ENCODE measurements around the gene QSOX1. TPM values are rescaled to one million over a fixed set of nuclear protein-coding genes. Genes with fewer than 3 reads are reported as not detected.

QSOX1 gene
- total RNA-seq, 1 experiment from 2014 or later = 4.7 TPM

GRCh38 chr1:180250883-180251509 lies 96.3 kb downstream of the QSOX1 start:
- DNase-seq = no peak
- no peak overlapping the region for H3K27ac ChIP-seq (ENCODE audit: low read length)
- H3K36me3 ChIP-seq (ENCODE audit: insufficient read depth, low read length) = no peaks in the 10 kb centered on the region
- H3K4me3 ChIP-seq (ENCODE audit: low read length) = no peak overlapping the region
- H3K9ac ChIP-seq (ENCODE audit: low read length) = no peak overlapping the region
- no peak overlapping the region for H3K4me2 ChIP-seq (ENCODE audit: low read depth, low read length, poor library complexity, severe bottlenecking)
- H3K9me3 ChIP-seq (ENCODE audit: low read length) = no peaks in the 10 kb centered on the region
- no peaks in the 10 kb centered on the region for H4K20me1 ChIP-seq (ENCODE audit: insufficient read depth, low read depth, low read length)
- no peak overlapping the region for H2AFZ ChIP-seq (ENCODE audit: low read length)
- H3K27me3 ChIP-seq (ENCODE audit: low read length) = no peaks in the 10 kb centered on the region
- no peaks in the 10 kb centered on the region for H3K79me2 ChIP-seq (ENCODE audit: low read length)
- H3K9me2 ChIP-seq (replicated peaks; ENCODE audit: insufficient read depth, low read length) = no peaks in the 10 kb centered on the region
- H3K4me1 ChIP-seq (ENCODE audit: low read length) = peaks cover 9% of the 10 kb centered on the region

DNA sequence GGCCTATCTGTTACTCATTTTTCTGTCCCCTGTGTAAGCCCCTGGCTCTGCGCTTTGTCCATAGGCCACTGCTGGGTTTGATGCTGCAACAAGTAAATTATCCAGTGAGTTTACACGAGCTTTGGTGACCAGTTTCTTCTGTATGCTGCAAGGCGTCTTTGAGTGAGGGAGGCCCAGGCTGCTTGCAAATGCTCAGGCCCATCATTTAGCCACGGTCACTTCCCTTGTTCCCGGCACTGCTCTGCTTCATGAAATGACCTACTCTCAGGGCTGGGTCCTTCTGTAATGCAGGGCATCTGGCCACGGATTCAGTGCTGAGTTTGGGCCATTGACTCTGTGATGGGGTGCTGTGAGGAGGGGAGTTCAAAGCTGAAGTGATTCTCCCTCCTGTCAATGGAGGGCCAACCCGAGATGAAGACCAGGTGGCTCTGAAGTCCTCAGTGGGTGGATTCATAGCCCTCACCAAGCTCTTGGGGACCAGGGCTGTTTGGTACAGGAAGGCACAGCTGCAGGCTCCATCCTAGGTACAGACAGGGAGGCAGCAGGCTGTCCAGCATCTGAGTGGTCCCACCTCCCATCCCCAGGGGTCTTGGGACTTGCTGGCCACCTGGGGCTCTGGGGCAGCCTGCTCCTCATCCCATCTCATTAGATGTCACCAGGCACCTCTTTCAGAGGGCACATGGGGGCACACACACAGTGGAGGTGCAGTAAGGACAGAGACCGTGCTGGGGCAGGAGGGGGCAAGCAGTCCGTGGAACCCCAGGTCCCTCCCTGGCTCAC lies 97.0 kb downstream of the QSOX1 start:
- Histone ChIP-seq H3K4me2 (ENCODE audit: low read depth, low read length, poor library complexity, severe bottlenecking) (no peak overlapping the region), H3K9me3 (ENCODE audit: low read length) (no peaks in the 10 kb centered on the region), H3K4me1 (ENCODE audit: low read length) (peaks cover 9% of the 10 kb centered on the region), H3K79me2 (ENCODE audit: low read length) (no peaks in the 10 kb centered on the region), H3K27ac (ENCODE audit: low read length) (no peak overlapping the region), H3K9ac (ENCODE audit: low read length) (no peak overlapping the region), H3K4me3 (ENCODE audit: low read length) (no peak overlapping the region), H3K36me3 (ENCODE audit: insufficient read depth, low read length) (no peaks in the 10 kb centered on the region), H2AFZ (ENCODE audit: low read length) (0 out of 2 replicates have a peak overlapping the region, but pooled peaks have one; percentile 2), H3K27me3 (ENCODE audit: low read length) (no peaks in the 10 kb centered on the region), H4K20me1 (ENCODE audit: insufficient read depth, low read depth, low read length) (no peaks in the 10 kb centered on the region), H3K9me2 (replicated peaks; ENCODE audit: insufficient read depth, low read length) (no peaks in the 10 kb centered on the region)
- no peak for DNase-seq

DNA sequence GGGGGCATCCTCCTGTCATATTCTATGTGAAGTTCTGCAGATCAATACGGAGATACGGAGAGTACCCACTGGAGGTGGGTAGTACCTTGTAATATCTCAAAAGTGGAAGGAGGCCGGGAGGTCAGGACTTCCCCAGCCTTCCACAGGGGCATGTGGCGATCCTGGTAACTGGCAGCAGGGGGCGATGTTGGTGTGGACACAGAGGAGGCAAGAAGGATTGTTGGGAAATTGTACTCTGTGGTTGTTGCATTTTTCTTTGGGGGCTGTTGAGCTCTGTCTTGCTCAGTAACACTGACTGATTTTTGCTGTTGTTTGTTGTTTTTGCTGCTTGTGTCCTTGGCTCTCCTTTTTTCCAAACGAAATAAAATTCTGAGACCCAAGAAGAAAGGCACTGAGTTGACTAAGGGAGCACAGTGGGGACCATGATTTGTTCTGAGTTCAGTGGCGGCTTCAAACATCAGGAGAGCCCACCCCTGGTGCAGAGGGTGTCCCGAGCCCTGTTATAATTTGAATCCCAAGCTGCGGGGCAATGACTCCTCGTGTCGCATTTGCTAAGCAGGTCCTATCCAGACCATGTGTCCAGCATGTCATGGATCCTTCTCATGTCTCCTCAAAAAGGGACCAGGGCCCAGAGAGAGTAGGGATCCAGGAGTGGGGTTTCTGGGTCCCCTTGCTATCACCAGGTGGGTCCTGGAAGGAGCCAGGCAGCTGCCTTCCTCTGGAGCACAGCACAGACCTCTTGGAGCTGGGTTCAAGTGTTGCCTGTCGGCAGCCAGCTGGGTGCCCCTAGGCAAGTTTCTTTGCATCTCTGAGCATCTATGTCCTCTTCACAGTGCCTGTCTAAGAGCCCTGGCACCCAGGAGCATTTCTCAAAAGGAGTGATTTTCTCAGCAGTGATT lies 98.2 kb downstream of the QSOX1 start:
- no peak overlapping the region for H3K4me2 ChIP-seq (ENCODE audit: low read depth, low read length, poor library complexity, severe bottlenecking)
- 0 out of 2 replicates have a peak overlapping the region, but pooled peaks have one; percentile 2 for H2AFZ ChIP-seq (ENCODE audit: low read length)
- DNase-seq = peak; percentile 93

More for the DNA sequence above, 98.2 kb downstream of the QSOX1 start:
- no peaks in the 10 kb centered on the region for H3K27me3 ChIP-seq (ENCODE audit: low read length)
- no peak overlapping the region for H3K27ac ChIP-seq (ENCODE audit: low read length)
- H3K79me2 ChIP-seq (ENCODE audit: low read length) = no peaks in the 10 kb centered on the region
- no peaks in the 10 kb centered on the region for H3K36me3 ChIP-seq (ENCODE audit: insufficient read depth, low read length)
- no peaks in the 10 kb centered on the region for H3K9me2 ChIP-seq (replicated peaks; ENCODE audit: insufficient read depth, low read length)
- no peaks in the 10 kb centered on the region for H3K9me3 ChIP-seq (ENCODE audit: low read length)
- no peak overlapping the region for H3K4me3 ChIP-seq (ENCODE audit: low read length)
- no peak overlapping the region for H3K9ac ChIP-seq (ENCODE audit: low read length)
- peaks cover 9% of the 10 kb centered on the region for H3K4me1 ChIP-seq (ENCODE audit: low read length)
- no peaks in the 10 kb centered on the region for H4K20me1 ChIP-seq (ENCODE audit: insufficient read depth, low read depth, low read length)

Other genes with a start within 250 kb of the QSOX1 start
- gene CEP350, start 200.1 kb upstream of the QSOX1 start, total RNA-seq (2014; rRNA removed; shearing (Covaris generic); ENCODE audit: low replicate concordance) = 72.3 and 117 TPM in 2 replicates
- gene LHX4, start 75.4 kb downstream of the QSOX1 start, total RNA-seq (2014; rRNA removed; shearing (Covaris generic); ENCODE audit: low replicate concordance) = not detected in 2 replicates

Data from Karpas-422 (cell line).